HL-60/S4 (cell line): ENCODE data around the gene LRG1.
"Not testable (repeated sequence)": the region's sequence is repeated elsewhere in the genome, so short reads cannot be mapped to it uniquely, and the experiment has no call there.

ENCODE experiments used
- in situ Hi-C: fragments of 300-500 bp; cut with MboI; formaldehyde crosslinking; loops from 2 replicates; pipeline ENCODE4 v1.14.3; 2022; ENCODE audit warnings: low sequenced_read_pairs

LRG1 gene

GRCh38 chr19:4576016-4576933 lies 36.4 kb upstream of the LRG1 start:
- in situ Hi-C loops, result loop anchor here (5.0 kb wide), 1 partner anchor 56 kb away; no protein-coding TSS in a partner anchor

GRCh38 chr19:4575267-4576015 lies 35.6 kb upstream of the LRG1 start:
- in situ Hi-C loops, result loop anchor here (5.0 kb wide), 1 partner anchor 57 kb away; no protein-coding TSS in a partner anchor

- in situ Hi-C loops, result no loop called here
Observed at GRCh38 chr19:4573682-4574081, 33.8 kb upstream of the LRG1 start.

GRCh38 chr19:4571305-4571917 lies 31.6 kb upstream of the LRG1 start:
- in situ Hi-C loops, result no loop called here

- in situ Hi-C loops, result no loop called here
Observed at GRCh38 chr19:4570916-4571304, 31.1 kb upstream of the LRG1 start.

GRCh38 chr19:4570402-4570801 lies 30.6 kb upstream of the LRG1 start:
- in situ Hi-C loops, result no loop called here

- in situ Hi-C loops, result no loop called here
Observed at GRCh38 chr19:4568886-4569285, 29.1 kb upstream of the LRG1 start.

GRCh38 chr19:4567584-4568071 lies 27.8 kb upstream of the LRG1 start:
- in situ Hi-C loops, result no loop called here

- in situ Hi-C loops, result no loop called here
Observed at GRCh38 chr19:4566402-4567051, 26.7 kb upstream of the LRG1 start.

GRCh38 chr19:4563562-4563961 lies 23.7 kb upstream of the LRG1 start:
- in situ Hi-C loops, result not testable (repeated sequence)

- in situ Hi-C loops, result not testable (repeated sequence)
Observed at GRCh38 chr19:4562085-4562484, 22.2 kb upstream of the LRG1 start.

- in situ Hi-C loops, result no loop called here
Observed at GRCh38 chr19:4559569-4559968, 19.7 kb upstream of the LRG1 start, which contains the start of gene SEMA6B. SEMA6B (minus strand) TSS chr19:4559684; CDS start chr19:4558457, 1,227 bp downstream.

- in situ Hi-C loops, result no loop called here
Observed at GRCh38 chr19:4557971-4558941, 18.4 kb upstream of the LRG1 start.

- in situ Hi-C loops, result no loop called here
Observed at GRCh38 chr19:4557144-4557970, 17.5 kb upstream of the LRG1 start.

GRCh38 chr19:4556597-4557127 lies 16.8 kb upstream of the LRG1 start:
- in situ Hi-C loops, result no loop called here

GRCh38 chr19:4555657-4556561 lies 16.1 kb upstream of the LRG1 start:
- in situ Hi-C loops, result no loop called here

GRCh38 chr19:4554717-4555116 lies 14.9 kb upstream of the LRG1 start:
- in situ Hi-C loops, result no loop called here
